GM21717 (cell line): ENCODE data around the gene PLPP6.
"Not testable (repeated sequence)": the region's sequence is repeated elsewhere in the genome, so short reads cannot be mapped to it uniquely, and the experiment has no call there.

ENCODE experiments used
- ATAC-seq: cut with Tn5 transposase; IDR thresholded peaks from one replicate; pipeline ENCODE4 v1.9.1; 2021; ENCODE audit warnings: mild to moderate bottlenecking, moderate library complexity; ENCODE audit not compliant: unreplicated experiment

Gene PLPP6

GRCh38 chr9:4662108-4662988 lies at the start of gene PLPP6:
PLPP6 (plus strand) TSS chr9:4662294; CDS start chr9:4662376, 82 bp downstream.
- ATAC-seq, result peak; percentile 85

GRCh38 chr9:4614627-4615026 lies 47.5 kb upstream of the PLPP6 start:
- no peak for ATAC-seq

- ATAC-seq, result no peak
Measured at GRCh38 chr9:4615251-4615650, 46.8 kb upstream of the PLPP6 start.

GRCh38 chr9:4615778-4616177 lies 46.3 kb upstream of the PLPP6 start:
- ATAC-seq, result no peak

- no peak for ATAC-seq
Measured at GRCh38 chr9:4617752-4618151, 44.3 kb upstream of the PLPP6 start.

GRCh38 chr9:4618700-4619099 lies 43.4 kb upstream of the PLPP6 start:
- ATAC-seq, result no peak

GRCh38 chr9:4620057-4620765 lies 41.9 kb upstream of the PLPP6 start:
- ATAC-seq, result no peak

GRCh38 chr9:4620881-4621555 lies 41.1 kb upstream of the PLPP6 start:
- ATAC-seq, result no peak

GRCh38 chr9:4622016-4622415 lies 40.1 kb upstream of the PLPP6 start:
- no peak for ATAC-seq

GRCh38 chr9:4630836-4631235 lies 31.3 kb upstream of the PLPP6 start:
- no peak for ATAC-seq

- no peak for ATAC-seq
Measured at GRCh38 chr9:4638968-4639367, 23.1 kb upstream of the PLPP6 start.

- no peak for ATAC-seq
Measured at GRCh38 chr9:4639420-4639819, 22.7 kb upstream of the PLPP6 start.

- no peak for ATAC-seq
Measured at GRCh38 chr9:4640027-4640426, 22.1 kb upstream of the PLPP6 start.

GRCh38 chr9:4642351-4642750 lies 19.7 kb upstream of the PLPP6 start:
- ATAC-seq, result no peak

GRCh38 chr9:4654084-4654483 lies 8.0 kb upstream of the PLPP6 start:
- ATAC-seq, result no peak

GRCh38 chr9:4654538-4654937 lies 7.6 kb upstream of the PLPP6 start:
- ATAC-seq, result no peak

GRCh38 chr9:4656196-4656595 lies 5.9 kb upstream of the PLPP6 start:
- ATAC-seq, result not testable (repeated sequence)

- ATAC-seq, result no peak
Measured at GRCh38 chr9:4656621-4657020, 5.5 kb upstream of the PLPP6 start.

- no peak for ATAC-seq
Measured at GRCh38 chr9:4657426-4658159, 4.5 kb upstream of the PLPP6 start.

GRCh38 chr9:4660665-4661064 lies 1.4 kb upstream of the PLPP6 start:
- ATAC-seq, result not testable (repeated sequence)

GRCh38 chr9:4661165-4661564 lies 929 bp upstream of the PLPP6 start:
- ATAC-seq, result no peak
